Gastroesophageal sphincter (tissue), 3 donors: ENCODE data around the gene SAMD5.

Experiments
- POLR2A ChIP-seq, 2 donors: fragments of 450-650 bp; IDR thresholded peaks; one replicate each; pipeline ENCODE4 v1.6.1; 2017; ENCODE audit warnings: antibody characterized with exemption in 2 of 2, mild to moderate bottlenecking in 2 of 2, moderate library complexity in 1 of 2
- TF ChIP-seq, protein P1 (sequence below), 4 experiments: fragments of 200-600 bp in 2 of 4; fragments of 450-650 bp in 2 of 4; sonication (generic) in 1 of 4; IDR thresholded peaks; one replicate each; pipeline ENCODE4 v1.5.1; 2017 to 2019; ENCODE audit warnings: antibody characterized with exemption in 4 of 4, mild to moderate bottlenecking in 2 of 4, moderate library complexity in 2 of 4

DNA sequence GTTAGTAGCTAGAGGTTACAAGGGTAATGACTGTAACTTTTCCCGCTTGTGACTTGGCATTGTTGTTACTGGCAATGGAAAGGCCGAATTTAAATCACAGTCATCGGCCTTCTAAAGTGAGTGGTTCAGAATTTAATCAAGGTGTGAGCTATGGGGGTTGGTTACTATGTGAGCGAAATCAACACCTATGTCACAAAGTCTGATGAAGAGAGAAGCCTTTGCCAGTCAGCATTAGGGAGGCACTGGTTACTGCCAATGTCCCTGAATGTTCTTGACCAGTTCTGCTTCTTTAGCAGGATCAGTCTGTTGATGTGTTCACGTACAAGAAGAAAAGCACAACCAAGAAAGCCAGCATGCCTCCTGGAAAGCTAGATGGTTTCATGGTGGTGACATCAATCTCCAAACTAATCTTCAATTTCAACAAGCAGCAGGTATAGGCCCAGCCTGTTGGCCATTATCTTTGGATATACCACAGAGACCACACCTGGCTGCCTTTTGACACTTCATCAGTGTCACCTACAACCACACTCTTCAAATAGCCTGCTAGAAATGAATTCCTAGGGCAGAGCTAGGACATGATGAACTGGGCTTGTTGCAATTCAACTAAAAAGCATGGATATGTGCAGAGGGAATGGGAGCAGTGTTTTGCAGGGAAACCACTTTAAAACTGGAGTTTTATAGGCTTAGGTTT is 17.2 kb downstream of the SAMD5 start:
- TF ChIP-seq POLR2A (IDR thresholded peaks at IDR 0.05), result no peak
- TF ChIP-seq, protein P1, sequence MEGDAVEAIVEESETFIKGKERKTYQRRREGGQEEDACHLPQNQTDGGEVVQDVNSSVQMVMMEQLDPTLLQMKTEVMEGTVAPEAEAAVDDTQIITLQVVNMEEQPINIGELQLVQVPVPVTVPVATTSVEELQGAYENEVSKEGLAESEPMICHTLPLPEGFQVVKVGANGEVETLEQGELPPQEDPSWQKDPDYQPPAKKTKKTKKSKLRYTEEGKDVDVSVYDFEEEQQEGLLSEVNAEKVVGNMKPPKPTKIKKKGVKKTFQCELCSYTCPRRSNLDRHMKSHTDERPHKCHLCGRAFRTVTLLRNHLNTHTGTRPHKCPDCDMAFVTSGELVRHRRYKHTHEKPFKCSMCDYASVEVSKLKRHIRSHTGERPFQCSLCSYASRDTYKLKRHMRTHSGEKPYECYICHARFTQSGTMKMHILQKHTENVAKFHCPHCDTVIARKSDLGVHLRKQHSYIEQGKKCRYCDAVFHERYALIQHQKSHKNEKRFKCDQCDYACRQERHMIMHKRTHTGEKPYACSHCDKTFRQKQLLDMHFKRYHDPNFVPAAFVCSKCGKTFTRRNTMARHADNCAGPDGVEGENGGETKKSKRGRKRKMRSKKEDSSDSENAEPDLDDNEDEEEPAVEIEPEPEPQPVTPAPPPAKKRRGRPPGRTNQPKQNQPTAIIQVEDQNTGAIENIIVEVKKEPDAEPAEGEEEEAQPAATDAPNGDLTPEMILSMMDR (IDR thresholded peaks at IDR 0.05), result no peak
